Large intestine (tissue), 12 donors: Measurements from ENCODE around the gene SOWAHD. TPM values are rescaled to one million over a fixed set of nuclear protein-coding genes. Genes with fewer than 3 reads are reported as not detected.
A peak's percentile ranks its signal among the peaks of the same experiment; 100 is the strongest.

Source experiments
- DNase-seq, 2 donors: peaks; one replicate each; pipeline versions ENCODE4 v3.0.0 to v3.0.0-alpha.2; 2013
- H3K27ac ChIP-seq: one replicate; pipeline ENCODE4 v1.5.1; 2013; ENCODE audit warnings: low read length
- H3K27me3 ChIP-seq: 2 replicates; pipeline ENCODE4 v1.6.1; 2013; ENCODE audit warnings: low read length; ENCODE audit not compliant: control insufficient read depth, insufficient read depth
- H3K36me3 ChIP-seq: 2 replicates; pipeline ENCODE4 v1.6.1; 2013; ENCODE audit warnings: low read length; ENCODE audit not compliant: control insufficient read depth, insufficient read depth
- H3K4me1 ChIP-seq: one replicate; pipeline ENCODE4 v1.6.1; 2013; ENCODE audit warnings: low read length; ENCODE audit not compliant: control insufficient read depth, insufficient read depth
- H3K4me3 ChIP-seq: one replicate; pipeline ENCODE4 v1.5.1; 2013; ENCODE audit warnings: low read length
- H3K9me3 ChIP-seq: one replicate; pipeline ENCODE4 v1.6.1; 2013; ENCODE audit warnings: mild to moderate bottlenecking, low read depth, low read length, moderate library complexity; ENCODE audit not compliant: control insufficient read depth
- WGBS: methylation state at CpG from one replicate; pipeline ENCODE4 v1.1.5; 2013; ENCODE audit warnings: low lambda C conversion rate; ENCODE audit not compliant: insufficient coverage; 5-methylcytosine and 5-hydroxymethylcytosine counted together
- long read RNA-seq, 11 donors: transcript quantifications; one replicate each; lab custom pipeline, GENCODE V29; 2026
- polyA plus RNA-seq: library from polyadenylated mRNA; unstranded; fragments of 120-200 nt; gene quantifications from one replicate; pipeline ENCODE4 v1.2.1, GENCODE V29; 2013

SOWAHD gene
- 4.4 TPM for polyA plus RNA-seq
- long read RNA-seq, donor 1, partial matches to known transcripts, result 0 of 4 reads
- long read RNA-seq, donor 1, other reads (novel, unspliced or antisense), result 0 of 4 reads
- long read RNA-seq, donor 2, transcript SOWAHD-201 (1 exons, 1,552 nt), result major isoform, 7 of 400 reads
- long read RNA-seq, donor 2, partial matches to known transcripts, result 393 of 400 reads
- long read RNA-seq, donor 2, other reads (novel, unspliced or antisense), result 0 of 400 reads
- long read RNA-seq, donor 3, transcript SOWAHD-201 (1 exons, 1,552 nt), result major isoform, 14 of 669 reads
- long read RNA-seq, donor 3, partial matches to known transcripts, result 655 of 669 reads
- long read RNA-seq, donor 3, other reads (novel, unspliced or antisense), result 0 of 669 reads
- long read RNA-seq, donor 4, result 0 reads
- long read RNA-seq, donor 5, partial matches to known transcripts, result 0 of 3 reads
- long read RNA-seq, donor 5, other reads (novel, unspliced or antisense), result 0 of 3 reads
- long read RNA-seq, donor 6, transcript SOWAHD-201 (1 exons, 1,552 nt), result major isoform, 10 of 391 reads
- long read RNA-seq, donor 6, partial matches to known transcripts, result 381 of 391 reads
- long read RNA-seq, donor 6, other reads (novel, unspliced or antisense), result 0 of 391 reads
- long read RNA-seq, donor 7, partial matches to known transcripts, result 0 of 1 reads
- long read RNA-seq, donor 7, other reads (novel, unspliced or antisense), result 0 of 1 reads
- long read RNA-seq, donor 8, transcript SOWAHD-201 (1 exons, 1,552 nt), result major isoform, 7 of 7 reads
- long read RNA-seq, donor 8, partial matches to known transcripts, result 0 of 7 reads
- long read RNA-seq, donor 8, other reads (novel, unspliced or antisense), result 0 of 7 reads
- long read RNA-seq, donor 9, transcript SOWAHD-201 (1 exons, 1,552 nt), result major isoform, 7 of 7 reads
- long read RNA-seq, donor 9, partial matches to known transcripts, result 0 of 7 reads
- long read RNA-seq, donor 9, other reads (novel, unspliced or antisense), result 0 of 7 reads
- long read RNA-seq, donor 10, transcript SOWAHD-201 (1 exons, 1,552 nt), result major isoform, 8 of 8 reads
- long read RNA-seq, donor 10, partial matches to known transcripts, result 0 of 8 reads
- long read RNA-seq, donor 10, other reads (novel, unspliced or antisense), result 0 of 8 reads
- long read RNA-seq, donor 11, partial matches to known transcripts, result 0 of 2 reads
- long read RNA-seq, donor 11, other reads (novel, unspliced or antisense), result 0 of 2 reads

- peak within 1 kb of the TSS; percentile 92 for H3K27ac ChIP-seq
- H3K4me1 ChIP-seq, result peaks cover 31% of the 10 kb centered on the region
- no CpG with 5 or more reads among the region's 59 CpGs for WGBS
- peak; percentile 85 to 92 for DNase-seq
- H3K4me3 ChIP-seq, result peak within 1 kb of the TSS; percentile 50
- peaks cover 7% of the 10 kb centered on the region for H3K27me3 ChIP-seq
- H3K9me3 ChIP-seq, result no peaks in the 10 kb centered on the region
- no peaks in the 10 kb centered on the region for H3K36me3 ChIP-seq
Measured at GRCh38 chrX:119757979-119758730, at the start of gene SOWAHD. SOWAHD (plus strand) TSS chrX:119758588; CDS start chrX:119758668, 80 bp downstream.

- WGBS, result no CpG with 5 or more reads among the region's 2 CpGs
- H3K27ac ChIP-seq, result no peak overlapping the region
- no peak overlapping the region for H3K4me3 ChIP-seq
- H3K4me1 ChIP-seq, result no peaks in the 10 kb centered on the region
- H3K36me3 ChIP-seq, result no peaks in the 10 kb centered on the region
- no peak for DNase-seq
- no peaks in the 10 kb centered on the region for H3K9me3 ChIP-seq
- H3K27me3 ChIP-seq, result no peaks in the 10 kb centered on the region
Measured at GRCh38 chrX:119708936-119709335, 49.5 kb upstream of the SOWAHD start.

GRCh38 chrX:119709630-119710029 lies 48.8 kb upstream of the SOWAHD start:
- WGBS, result no CpG with 5 or more reads among the region's 3 CpGs
- H3K9me3 ChIP-seq, result no peaks in the 10 kb centered on the region
- H3K27me3 ChIP-seq, result no peaks in the 10 kb centered on the region
- no peaks in the 10 kb centered on the region for H3K4me1 ChIP-seq
- no peaks in the 10 kb centered on the region for H3K36me3 ChIP-seq
- DNase-seq, result no peak
- no peak overlapping the region for H3K4me3 ChIP-seq
- H3K27ac ChIP-seq, result no peak overlapping the region

GRCh38 chrX:119721487-119721886 lies 36.9 kb upstream of the SOWAHD start:
- H3K4me1 ChIP-seq, result no peaks in the 10 kb centered on the region
- no peak overlapping the region for H3K4me3 ChIP-seq
- no CpG with 5 or more reads among the region's 6 CpGs for WGBS
- H3K9me3 ChIP-seq, result no peaks in the 10 kb centered on the region
- no peak for DNase-seq
- H3K27me3 ChIP-seq, result no peaks in the 10 kb centered on the region
- H3K36me3 ChIP-seq, result no peaks in the 10 kb centered on the region
- no peak overlapping the region for H3K27ac ChIP-seq

GRCh38 chrX:119721926-119722325 lies 36.5 kb upstream of the SOWAHD start:
- H3K4me1 ChIP-seq, result no peaks in the 10 kb centered on the region
- H3K4me3 ChIP-seq, result no peak overlapping the region
- no peak for DNase-seq
- H3K9me3 ChIP-seq, result no peaks in the 10 kb centered on the region
- no CpG with 5 or more reads among the region's 2 CpGs for WGBS
- no peaks in the 10 kb centered on the region for H3K27me3 ChIP-seq
- no peaks in the 10 kb centered on the region for H3K36me3 ChIP-seq
- no peak overlapping the region for H3K27ac ChIP-seq

GRCh38 chrX:119726900-119727555 lies 31.4 kb upstream of the SOWAHD start:
- no peaks in the 10 kb centered on the region for H3K4me1 ChIP-seq
- no peaks in the 10 kb centered on the region for H3K27me3 ChIP-seq
- H3K4me3 ChIP-seq, result no peak overlapping the region
- no peak overlapping the region for H3K27ac ChIP-seq
- H3K36me3 ChIP-seq, result no peaks in the 10 kb centered on the region
- no CpG with 5 or more reads among the region's 7 CpGs for WGBS
- no peak for DNase-seq
- no peaks in the 10 kb centered on the region for H3K9me3 ChIP-seq

- no peaks in the 10 kb centered on the region for H3K9me3 ChIP-seq
- H3K36me3 ChIP-seq, result no peaks in the 10 kb centered on the region
- no peak overlapping the region for H3K4me3 ChIP-seq
- DNase-seq, result no peak
- no CpG with 5 or more reads among the region's 5 CpGs for WGBS
- no peak overlapping the region for H3K27ac ChIP-seq
- H3K27me3 ChIP-seq, result no peaks in the 10 kb centered on the region
- no peaks in the 10 kb centered on the region for H3K4me1 ChIP-seq
Measured at GRCh38 chrX:119728487-119728886, 29.9 kb upstream of the SOWAHD start.

GRCh38 chrX:119729408-119730201 lies 28.8 kb upstream of the SOWAHD start:
- DNase-seq, result peak; percentile 20 to 35
- WGBS, result no CpG with 5 or more reads among the region's 14 CpGs
- no peaks in the 10 kb centered on the region for H3K36me3 ChIP-seq
- H3K4me3 ChIP-seq, result no peak overlapping the region
- H3K9me3 ChIP-seq, result no peaks in the 10 kb centered on the region
- H3K27me3 ChIP-seq, result no peaks in the 10 kb centered on the region
- H3K4me1 ChIP-seq, result no peaks in the 10 kb centered on the region
- no peak overlapping the region for H3K27ac ChIP-seq

- Histone ChIP-seq H3K27ac (no peak overlapping the region), H3K4me1 (no peaks in the 10 kb centered on the region), H3K9me3 (no peaks in the 10 kb centered on the region), H3K4me3 (no peak overlapping the region), H3K27me3 (no peaks in the 10 kb centered on the region), H3K36me3 (no peaks in the 10 kb centered on the region)
- no peak for DNase-seq
- WGBS, result no CpG with 5 or more reads among the region's 7 CpGs
Measured at GRCh38 chrX:119734897-119735339, 23.5 kb upstream of the SOWAHD start.
